Measurements from ENCODE around the gene TIMM13. TPM values are rescaled to one million over a fixed set of nuclear protein-coding genes. Genes with fewer than 3 reads are reported as not detected.

The TIMM13 gene
- total and polyA plus RNA-seq, 9 of the 15 experiments (the other 6 are each of a cell fraction or from before 2014, with no cell fraction given): 17.6 to 215 (median 71.8) TPM

GRCh38 chr19:2475702-2476450 is 48.5 kb upstream of the TIMM13 start, which contains the start of gene GADD45B (continued):
- TF ChIP-seq, protein P1, sequence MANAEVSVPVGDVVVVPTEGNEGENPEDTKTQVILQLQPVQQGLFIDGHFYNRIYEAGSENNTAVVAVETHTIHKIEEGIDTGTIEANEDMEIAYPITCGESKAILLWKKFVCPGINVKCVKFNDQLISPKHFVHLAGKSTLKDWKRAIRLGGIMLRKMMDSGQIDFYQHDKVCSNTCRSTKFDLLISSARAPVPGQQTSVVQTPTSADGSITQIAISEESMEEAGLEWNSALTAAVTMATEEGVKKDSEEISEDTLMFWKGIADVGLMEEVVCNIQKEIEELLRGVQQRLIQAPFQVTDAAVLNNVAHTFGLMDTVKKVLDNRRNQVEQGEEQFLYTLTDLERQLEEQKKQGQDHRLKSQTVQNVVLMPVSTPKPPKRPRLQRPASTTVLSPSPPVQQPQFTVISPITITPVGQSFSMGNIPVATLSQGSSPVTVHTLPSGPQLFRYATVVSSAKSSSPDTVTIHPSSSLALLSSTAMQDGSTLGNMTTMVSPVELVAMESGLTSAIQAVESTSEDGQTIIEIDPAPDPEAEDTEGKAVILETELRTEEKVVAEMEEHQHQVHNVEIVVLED (CRISPR knock-in tag; IDR thresholded peaks at IDR 0.05): no peak
- TF ChIP-seq ZNF583 (CRISPR knock-in tag; IDR thresholded peaks at IDR 0.05) (no peak), HMG20A (CRISPR knock-in tag; conservative IDR thresholded peaks at IDR 0.05) (no peak), SMARCB1 (IDR thresholded peaks at IDR 0.05; ENCODE audit: insufficient read length, low read depth) (no peak), PURB (CRISPR knock-in tag; IDR thresholded peaks at IDR 0.05; ENCODE audit: low read depth) (no peak), CC2D1A (IDR thresholded peaks at IDR 0.05) (no peak), NFATC3 (IDR thresholded peaks at IDR 0.05) (no peak), ZBTB8A (IDR thresholded peaks at IDR 0.05; ENCODE audit: partially characterized antibody) (no peak), ZNF609 (CRISPR knock-in tag; IDR thresholded peaks at IDR 0.05; ENCODE audit: borderline replicate concordance) (no peak), ADNP (tag; IDR thresholded peaks at IDR 0.05) (peak; percentile 66; the same call in 1 of the 2 replicates), TAL1 (IDR thresholded peaks at IDR 0.05) (no peak), HEY1 (CRISPR knock-in tag; IDR thresholded peaks at IDR 0.05; ENCODE audit: borderline replicate concordance) (no peak), ZNF507 (tag; conservative IDR thresholded peaks at IDR 0.05) (no peak), CREB1 (IDR thresholded peaks at IDR 0.05) (peak; percentile 27), CREB1 (CRISPR knock-in tag; IDR thresholded peaks at IDR 0.05) (peak; percentile 60), BRD9 (IDR thresholded peaks at IDR 0.05; ENCODE audit: low read depth, partially characterized antibody) (no peak), XRCC5 (IDR thresholded peaks at IDR 0.05; ENCODE audit: low read depth, low read length) (0 out of 2 replicates have a peak, but pooled peaks have one; percentile 36), KHSRP (IDR thresholded peaks at IDR 0.05) (no peak), TAF1 (IDR thresholded peaks at IDR 0.05; ENCODE audit: control insufficient read depth, extremely low read depth, insufficient read depth, low read length, severe bottlenecking) (peak; percentile 97)
- TF ChIP-seq, protein P2, sequence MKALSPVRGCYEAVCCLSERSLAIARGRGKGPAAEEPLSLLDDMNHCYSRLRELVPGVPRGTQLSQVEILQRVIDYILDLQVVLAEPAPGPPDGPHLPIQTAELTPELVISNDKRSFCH (CRISPR knock-in tag; IDR thresholded peaks at IDR 0.05): no peak
- TF ChIP-seq, protein P2 (tag; IDR thresholded peaks at IDR 0.05): no peak; the same call in 1 of the 2 replicates
- TF ChIP-seq, protein P3, sequence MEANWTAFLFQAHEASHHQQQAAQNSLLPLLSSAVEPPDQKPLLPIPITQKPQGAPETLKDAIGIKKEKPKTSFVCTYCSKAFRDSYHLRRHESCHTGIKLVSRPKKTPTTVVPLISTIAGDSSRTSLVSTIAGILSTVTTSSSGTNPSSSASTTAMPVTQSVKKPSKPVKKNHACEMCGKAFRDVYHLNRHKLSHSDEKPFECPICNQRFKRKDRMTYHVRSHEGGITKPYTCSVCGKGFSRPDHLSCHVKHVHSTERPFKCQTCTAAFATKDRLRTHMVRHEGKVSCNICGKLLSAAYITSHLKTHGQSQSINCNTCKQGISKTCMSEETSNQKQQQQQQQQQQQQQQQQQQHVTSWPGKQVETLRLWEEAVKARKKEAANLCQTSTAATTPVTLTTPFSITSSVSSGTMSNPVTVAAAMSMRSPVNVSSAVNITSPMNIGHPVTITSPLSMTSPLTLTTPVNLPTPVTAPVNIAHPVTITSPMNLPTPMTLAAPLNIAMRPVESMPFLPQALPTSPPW (CRISPR knock-in tag; IDR thresholded peaks at IDR 0.05): peak; percentile 98

Measured in K562 (cell line).